Measurements from ENCODE around the gene SLC25A47.

DNA sequence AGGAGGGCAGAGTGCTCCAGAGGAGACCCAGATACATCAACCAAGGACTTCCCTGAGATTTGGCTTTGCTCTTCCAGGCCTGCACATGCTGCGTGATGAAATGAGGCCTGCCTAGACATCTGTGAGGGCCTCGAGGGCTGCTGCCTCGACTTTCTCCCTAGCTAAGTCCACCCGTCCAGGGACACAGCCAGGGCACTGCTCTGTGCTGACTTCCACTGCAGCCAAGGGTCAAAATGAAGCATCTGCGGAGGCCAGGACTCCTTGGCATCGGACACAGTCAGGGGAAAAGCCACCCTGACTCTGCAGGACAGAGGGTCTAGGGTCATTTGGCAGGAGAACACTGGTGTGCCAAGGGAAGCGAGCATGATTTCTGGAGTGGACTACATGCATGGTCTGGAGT is 10.7 kb downstream of the SLC25A47 start:
- TF ChIP-seq CTCF (IDR thresholded peaks at IDR 0.05; ENCODE audit: borderline replicate concordance, extremely low read depth, low read length, poor library complexity, severe bottlenecking) (no peak), EZH2 (IDR thresholded peaks at IDR 0.05; ENCODE audit: borderline replicate concordance, low read depth, low read length, severe bottlenecking) (no peak)
